Esophagus squamous epithelium (tissue), 5 donors: ENCODE results near the gene TAF4. TPM values are rescaled to one million over a fixed set of nuclear protein-coding genes. Genes with fewer than 3 reads are reported as not detected.

Experiments used
- DNase-seq: peaks from one replicate; lab custom pipeline; 2025; lab: John Stamatoyannopoulos, UW
- H3K27ac ChIP-seq, 4 donors: fragments of 200-600 bp; sonication (generic); one replicate each; pipeline ENCODE4 v1.5.1; 2016 to 2019; ENCODE audit warnings: mild to moderate bottlenecking in 1 of 4
- H3K27me3 ChIP-seq, 4 donors: fragments of 200-600 bp; sonication (generic); 1 replicate in 3 of 4; 2 replicates in 1 of 4; pipeline versions ENCODE4 v1.5.1 to v1.6.0; 2017 to 2021; ENCODE audit warnings: antibody characterized with exemption in 1 of 4
- H3K36me3 ChIP-seq, 3 donors: fragments of 200-600 bp; sonication (generic); one replicate each; pipeline ENCODE4 v1.5.1; 2016 to 2019
- H3K4me1 ChIP-seq, 3 donors: fragments of 200-600 bp; sonication (generic); one replicate each; pipeline ENCODE4 v1.5.1; 2017 to 2019
- H3K4me3 ChIP-seq, 4 donors: fragments of 200-600 bp; sonication (generic); 1 replicate in 3 of 4; 2 replicates in 1 of 4; pipeline ENCODE4 v1.5.1; 2016 to 2019; ENCODE audit warnings: mild to moderate bottlenecking in 2 of 4, moderate library complexity in 1 of 4
- H3K9me3 ChIP-seq, 3 donors: fragments of 200-600 bp; sonication (generic); one replicate each; pipeline ENCODE4 v1.5.1; 2016 to 2019
- POLR2A ChIP-seq, 4 donors: fragments of 450-650 bp; IDR thresholded peaks; one replicate each; pipeline ENCODE4 v1.6.1; 2017; ENCODE audit warnings: antibody characterized with exemption in 4 of 4, mild to moderate bottlenecking in 4 of 4, moderate library complexity in 3 of 4
- WGBS, 2 donors: methylation state at CpG; one replicate each; pipeline ENCODE4 v1.1.5; 2018; 5-methylcytosine and 5-hydroxymethylcytosine counted together
- intact Hi-C: fragments of 100-400 bp; cut with DNase I; formaldehyde crosslinking; loops from one replicate; pipeline ENCODE4 v1.15.0; 2022
- total RNA-seq, 4 donors: library from RNA; depleted of rRNA; stranded (reverse); fragments of >200 nt; gene quantifications; one replicate each; pipeline ENCODE4 v1.1.0, GENCODE V29; 2016
- TF ChIP-seq, protein P1 (sequence below), 6 experiments: fragments of 450-650 bp in 4 of 6; fragments of 200-600 bp in 2 of 6; sonication (generic) in 2 of 6; IDR thresholded peaks; one replicate each; pipeline ENCODE4 v1.5.1; 2016 to 2019; ENCODE audit warnings: antibody characterized with exemption in 6 of 6, mild to moderate bottlenecking in 4 of 6, moderate library complexity in 4 of 6
- donor health status: DM: yes; HTN: yes; CAD: no.

TAF4 gene
- total RNA-seq, 4 donors from 2014 or later = 4.9 to 16.5 (median 14.4) TPM

DNA sequence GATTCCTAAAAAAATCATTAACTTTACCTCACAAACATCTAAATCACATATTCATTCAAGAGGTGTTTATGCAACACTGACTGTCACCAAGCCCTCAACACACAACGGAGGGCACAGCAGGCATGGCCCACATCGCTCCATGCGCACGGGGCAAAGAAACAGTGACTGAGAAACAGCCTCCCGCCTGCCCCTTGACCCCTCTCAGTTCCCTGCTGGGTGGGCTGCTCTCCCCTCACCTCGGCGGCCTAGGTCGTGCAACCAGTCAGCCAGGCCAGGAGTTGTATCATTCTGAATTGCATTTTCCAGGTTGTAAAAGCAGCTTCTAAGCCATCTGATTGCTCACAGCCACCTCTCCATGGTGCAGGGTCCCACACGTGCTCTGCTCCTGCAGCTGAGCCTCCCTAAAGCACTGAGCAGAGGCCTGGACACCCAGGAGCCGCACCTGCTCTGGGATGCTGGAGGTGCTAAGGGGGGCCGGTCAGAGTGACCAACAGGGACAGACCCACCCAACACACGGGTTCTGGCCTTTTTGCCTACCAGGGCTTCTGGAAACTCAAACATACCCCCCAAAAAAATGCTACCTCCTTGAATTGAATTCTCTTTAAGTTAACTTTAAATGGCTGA is 37.9 kb downstream of the TAF4 start:
- H3K4me1 ChIP-seq = peaks cover 0 to 51% (median 13%) of the 10 kb centered on the region in 3 donors
- intact Hi-C loops = no loop called here
- TF ChIP-seq, protein P1, sequence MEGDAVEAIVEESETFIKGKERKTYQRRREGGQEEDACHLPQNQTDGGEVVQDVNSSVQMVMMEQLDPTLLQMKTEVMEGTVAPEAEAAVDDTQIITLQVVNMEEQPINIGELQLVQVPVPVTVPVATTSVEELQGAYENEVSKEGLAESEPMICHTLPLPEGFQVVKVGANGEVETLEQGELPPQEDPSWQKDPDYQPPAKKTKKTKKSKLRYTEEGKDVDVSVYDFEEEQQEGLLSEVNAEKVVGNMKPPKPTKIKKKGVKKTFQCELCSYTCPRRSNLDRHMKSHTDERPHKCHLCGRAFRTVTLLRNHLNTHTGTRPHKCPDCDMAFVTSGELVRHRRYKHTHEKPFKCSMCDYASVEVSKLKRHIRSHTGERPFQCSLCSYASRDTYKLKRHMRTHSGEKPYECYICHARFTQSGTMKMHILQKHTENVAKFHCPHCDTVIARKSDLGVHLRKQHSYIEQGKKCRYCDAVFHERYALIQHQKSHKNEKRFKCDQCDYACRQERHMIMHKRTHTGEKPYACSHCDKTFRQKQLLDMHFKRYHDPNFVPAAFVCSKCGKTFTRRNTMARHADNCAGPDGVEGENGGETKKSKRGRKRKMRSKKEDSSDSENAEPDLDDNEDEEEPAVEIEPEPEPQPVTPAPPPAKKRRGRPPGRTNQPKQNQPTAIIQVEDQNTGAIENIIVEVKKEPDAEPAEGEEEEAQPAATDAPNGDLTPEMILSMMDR (IDR thresholded peaks at IDR 0.05) = no peak
- TF ChIP-seq POLR2A (IDR thresholded peaks at IDR 0.05) = no peak

DNA sequence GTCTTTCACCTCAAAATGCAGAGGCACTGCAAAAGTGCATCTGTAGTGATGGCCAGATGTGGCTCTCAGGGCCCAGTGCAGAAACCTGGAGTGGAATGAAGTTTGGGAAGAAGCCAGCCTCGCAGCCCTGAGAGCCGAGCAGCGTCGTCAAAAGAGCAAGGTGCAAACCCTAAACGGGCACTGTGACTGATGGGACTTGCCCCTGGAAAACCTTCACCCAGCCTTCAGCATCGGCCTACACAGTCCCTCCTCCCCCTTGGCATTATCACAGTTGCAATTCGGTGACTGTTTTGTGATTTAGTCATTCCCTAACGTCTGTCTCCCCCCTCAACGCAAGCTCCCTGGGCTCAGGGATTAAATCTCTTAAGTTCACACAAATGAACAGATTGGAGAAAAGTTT is 38.6 kb downstream of the TAF4 start:
- WGBS, 2 donors = 68 to 69% methylated on average over 9 of the region's 9 CpGs

More for the DNA sequence above, 37.9 kb downstream of the TAF4 start:
- H3K36me3 ChIP-seq = no peaks in the 10 kb centered on the region
- WGBS, 2 donors = 89 to 94% methylated on average over 8 to 9 of the region's 12 CpGs
- DNase-seq = no peak
- no peaks in the 10 kb centered on the region for H3K27me3 ChIP-seq
- no peak overlapping the region for H3K27ac ChIP-seq
- H3K9me3 ChIP-seq = no peaks in the 10 kb centered on the region
- no peak overlapping the region for H3K4me3 ChIP-seq

GRCh38 chr20:62026564-62026856 is 39.2 kb downstream of the TAF4 start:
- intact Hi-C loops = no loop called here
- Histone ChIP-seq H3K9me3 (no peaks in the 10 kb centered on the region), H3K36me3 (no peaks in the 10 kb centered on the region), H3K27ac (no peak overlapping the region), H3K4me1 (peaks cover 0 to 45% (median 11%) of the 10 kb centered on the region in 3 donors), H3K27me3 (no peaks in the 10 kb centered on the region), H3K4me3 (no peak overlapping the region)
- DNase-seq = no peak
- TF ChIP-seq POLR2A (IDR thresholded peaks at IDR 0.05) = no peak
- TF ChIP-seq, protein P1 (IDR thresholded peaks at IDR 0.05) = no peak
- WGBS, 2 donors = 94 to 95% methylated on average over 5 to 8 of the region's 11 CpGs

More for the DNA sequence above, 38.6 kb downstream of the TAF4 start:
- TF ChIP-seq, protein P1 (IDR thresholded peaks at IDR 0.05) = no peak
- TF ChIP-seq POLR2A (IDR thresholded peaks at IDR 0.05) = no peak
- DNase-seq = no peak
- Histone ChIP-seq H3K27ac (no peak overlapping the region), H3K36me3 (no peaks in the 10 kb centered on the region), H3K27me3 (no peaks in the 10 kb centered on the region), H3K4me1 (peaks cover 0 to 45% (median 13%) of the 10 kb centered on the region in 3 donors), H3K9me3 (no peaks in the 10 kb centered on the region), H3K4me3 (no peak overlapping the region)
- intact Hi-C loops = no loop called here

DNA sequence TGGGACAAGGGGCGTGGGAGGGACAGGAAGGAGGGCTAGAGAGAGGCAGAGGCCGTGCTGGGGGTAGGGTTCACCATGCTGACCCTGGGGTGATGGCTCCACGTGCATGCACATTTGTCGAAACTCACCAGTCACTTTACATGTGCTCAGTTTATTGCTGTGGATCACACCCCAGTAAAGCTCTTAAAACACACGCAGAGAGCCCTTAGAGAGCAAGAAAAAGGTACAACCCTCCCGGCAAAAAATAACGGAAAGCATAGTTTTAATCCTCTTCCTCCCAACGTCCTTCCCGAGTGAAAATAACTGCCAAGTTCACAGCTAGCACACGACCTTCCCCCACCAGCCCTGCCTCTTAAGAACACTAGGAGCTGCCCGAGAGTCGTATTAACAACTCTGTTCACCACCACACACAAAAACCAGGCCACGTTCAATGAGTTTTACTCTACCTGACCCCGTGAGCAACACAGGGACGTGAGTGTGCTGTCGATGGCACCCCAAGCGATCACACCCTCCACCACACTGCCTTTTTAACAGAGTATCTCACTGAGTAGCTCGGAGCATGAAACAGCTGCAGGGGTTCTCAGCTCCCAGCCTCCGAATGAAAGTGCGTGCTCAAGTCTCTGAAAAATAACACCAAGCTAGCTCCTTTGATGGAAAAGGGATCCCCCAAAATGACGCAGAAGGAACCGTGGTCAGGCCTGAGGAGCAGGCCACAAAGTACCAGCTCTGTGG is 39.7 kb downstream of the TAF4 start:
- H3K27ac ChIP-seq = no peak overlapping the region
- TF ChIP-seq, protein P1 (IDR thresholded peaks at IDR 0.05) = peak in 3 of 6 experiments; percentile 21 to 27 (median 24)
- no peak for TF ChIP-seq POLR2A (IDR thresholded peaks at IDR 0.05)
- H3K27me3 ChIP-seq = no peaks in the 10 kb centered on the region
- H3K36me3 ChIP-seq = no peaks in the 10 kb centered on the region
- no peak for DNase-seq
- 36 to 43% methylated on average over 13 to 22 of the region's 22 CpGs for WGBS, 2 donors
- H3K4me3 ChIP-seq = no peak overlapping the region
- intact Hi-C loops = no loop called here
- H3K4me1 ChIP-seq = peaks cover 0 to 45% (median 6%) of the 10 kb centered on the region in 3 donors
- H3K9me3 ChIP-seq = no peaks in the 10 kb centered on the region

GRCh38 chr20:62025394-62025793 is 40.3 kb downstream of the TAF4 start:
- H3K9me3 ChIP-seq = no peaks in the 10 kb centered on the region
- no peak overlapping the region for H3K4me3 ChIP-seq
- H3K27ac ChIP-seq = no peak overlapping the region
- intact Hi-C loops = no loop called here
- no peaks in the 10 kb centered on the region for H3K27me3 ChIP-seq
- DNase-seq = no peak
- TF ChIP-seq, protein P1 (IDR thresholded peaks at IDR 0.05) = no peak
- TF ChIP-seq POLR2A (IDR thresholded peaks at IDR 0.05) = no peak
- peaks cover 0 to 45% (median 6%) of the 10 kb centered on the region in 3 donors for H3K4me1 ChIP-seq
- 59 to 62% methylated on average over 7 to 8 of the region's 8 CpGs for WGBS, 2 donors
- H3K36me3 ChIP-seq = no peaks in the 10 kb centered on the region
